OCI-LY3 (cell line): ENCODE measurements around the gene STPG3.

Experiments used
- EZH2phosphoT487 ChIP-seq: fragments of 200-600 bp; shearing (Covaris generic); IDR thresholded peaks from 2 replicates; pipeline ENCODE4 v1.6.1; 2018; ENCODE audit warnings: antibody characterized with exemption, mixed run types, low read depth
- TF ChIP-seq, protein P1 (sequence below): fragments of 200-600, 300-600 bp; sonication (generic); IDR thresholded peaks from 2 replicates; pipeline ENCODE4 v1.5.1; 2014; ENCODE audit warnings: antibody characterized with exemption, low read length, low read depth

GRCh38 chr9:137247916-137248175 lies 3.2 kb upstream of the STPG3 start:
- TF ChIP-seq, protein P1, sequence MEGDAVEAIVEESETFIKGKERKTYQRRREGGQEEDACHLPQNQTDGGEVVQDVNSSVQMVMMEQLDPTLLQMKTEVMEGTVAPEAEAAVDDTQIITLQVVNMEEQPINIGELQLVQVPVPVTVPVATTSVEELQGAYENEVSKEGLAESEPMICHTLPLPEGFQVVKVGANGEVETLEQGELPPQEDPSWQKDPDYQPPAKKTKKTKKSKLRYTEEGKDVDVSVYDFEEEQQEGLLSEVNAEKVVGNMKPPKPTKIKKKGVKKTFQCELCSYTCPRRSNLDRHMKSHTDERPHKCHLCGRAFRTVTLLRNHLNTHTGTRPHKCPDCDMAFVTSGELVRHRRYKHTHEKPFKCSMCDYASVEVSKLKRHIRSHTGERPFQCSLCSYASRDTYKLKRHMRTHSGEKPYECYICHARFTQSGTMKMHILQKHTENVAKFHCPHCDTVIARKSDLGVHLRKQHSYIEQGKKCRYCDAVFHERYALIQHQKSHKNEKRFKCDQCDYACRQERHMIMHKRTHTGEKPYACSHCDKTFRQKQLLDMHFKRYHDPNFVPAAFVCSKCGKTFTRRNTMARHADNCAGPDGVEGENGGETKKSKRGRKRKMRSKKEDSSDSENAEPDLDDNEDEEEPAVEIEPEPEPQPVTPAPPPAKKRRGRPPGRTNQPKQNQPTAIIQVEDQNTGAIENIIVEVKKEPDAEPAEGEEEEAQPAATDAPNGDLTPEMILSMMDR: no peak
- TF ChIP-seq EZH2phosphoT487: no peak
